GM12878 (cell line): Measurements from ENCODE around the gene GMPR2. TPM values are rescaled to one million over a fixed set of nuclear protein-coding genes. Genes with fewer than 3 reads are reported as not detected.

Source experiments
- ATF2 ChIP-seq: IDR thresholded peaks from 2 replicates; pipeline ENCODE4 v1.6.1; 2012; ENCODE audit warnings: low read length, inconsistent platforms
- BHLHE40 ChIP-seq, 2 experiments: fragments of 450-650 bp in 1 of 2; IDR thresholded peaks; 2 replicates each; pipeline ENCODE4 v1.6.1; 2011 to 2017; ENCODE audit warnings: low read depth in 2 of 2, borderline replicate concordance in 1 of 2, improper control_type of control experiment in 1 of 2, low read length in 1 of 2, mild to moderate bottlenecking in 1 of 2
- CHD2 ChIP-seq: IDR thresholded peaks from 2 replicates; pipeline ENCODE4 v1.6.1; 2011; ENCODE audit warnings: low read depth, low read length, improper control_type of control experiment, borderline replicate concordance
- E2F8 ChIP-seq: fragments of 450-650 bp; IDR thresholded peaks from 2 replicates; pipeline ENCODE4 v1.6.1; 2018; ENCODE audit warnings: mild to moderate bottlenecking, low read depth, moderate library complexity; ENCODE audit not compliant: partially characterized antibody
- FOXK2 ChIP-seq: fragments of 450-650 bp; IDR thresholded peaks from 2 replicates; pipeline ENCODE4 v1.6.1; 2017; ENCODE audit warnings: mild to moderate bottlenecking, moderate library complexity
- FOXM1 ChIP-seq: IDR thresholded peaks from 2 replicates; pipeline ENCODE4 v1.6.1; 2012; ENCODE audit warnings: low read depth, mild to moderate bottlenecking, inconsistent platforms, low read length, moderate library complexity
- GABPA ChIP-seq: IDR thresholded peaks from 2 replicates; pipeline ENCODE4 v1.6.1; 2014; ENCODE audit warnings: antibody characterized with exemption, low read depth, mild to moderate bottlenecking, inconsistent platforms
- IKZF2 ChIP-seq, 2 experiments: fragments of 450-650 bp; IDR thresholded peaks; 2 replicates each; pipeline ENCODE4 v1.6.1; 2017; ENCODE audit warnings: mild to moderate bottlenecking in 2 of 2, moderate library complexity in 2 of 2
- IRF4 ChIP-seq: IDR thresholded peaks from 2 replicates; pipeline ENCODE4 v1.6.1; 2011; ENCODE audit warnings: low read depth, low read length
- LARP7 ChIP-seq: fragments of 450-650 bp; IDR thresholded peaks from 2 replicates; pipeline ENCODE4 v1.6.1; 2017; ENCODE audit warnings: mild to moderate bottlenecking
- NBN ChIP-seq: fragments of 450-650 bp; IDR thresholded peaks from 2 replicates; pipeline ENCODE4 v1.6.1; 2016
- PAX5 ChIP-seq: IDR thresholded peaks from 2 replicates; pipeline ENCODE4 v1.6.1; 2011; ENCODE audit warnings: low read depth, low read length, borderline replicate concordance
- PML ChIP-seq: IDR thresholded peaks from 2 replicates; pipeline ENCODE4 v1.6.1; 2012; ENCODE audit warnings: low read length, inconsistent platforms
- RAD21 ChIP-seq: IDR thresholded peaks from 2 replicates; pipeline ENCODE4 v1.6.1; 2011; ENCODE audit warnings: mild to moderate bottlenecking, low read depth, low read length, moderate library complexity; ENCODE audit not compliant: insufficient read depth
- RB1 ChIP-seq: fragments of 450-650 bp; formaldehyde crosslinking; IDR thresholded peaks from 2 replicates; pipeline ENCODE4 v1.6.1; 2017; ENCODE audit warnings: mild to moderate bottlenecking, borderline replicate concordance
- RBBP5 ChIP-seq: fragments of 200-600 bp; sonication (generic); conservative IDR thresholded peaks from 2 replicates; pipeline ENCODE4 v1.6.1; 2016
- RELB ChIP-seq: fragments of 450-650 bp; IDR thresholded peaks from 2 replicates; pipeline ENCODE4 v1.6.1; 2017; ENCODE audit warnings: low read depth, mild to moderate bottlenecking, moderate library complexity
- RFX5 ChIP-seq: IDR thresholded peaks from 2 replicates; pipeline ENCODE4 v1.6.1; 2011; ENCODE audit warnings: low read depth, low read length, improper control_type of control experiment
- SMAD5 ChIP-seq: IDR thresholded peaks from 2 replicates; pipeline ENCODE4 v1.6.1; 2016; ENCODE audit warnings: antibody characterized with exemption, low read depth
- SREBF1 ChIP-seq: IDR thresholded peaks from 2 replicates; pipeline ENCODE4 v1.6.1; 2012; ENCODE audit warnings: mild to moderate bottlenecking, low read length
- SUPT20H ChIP-seq: IDR thresholded peaks from 2 replicates; pipeline ENCODE4 v1.6.1; 2011; ENCODE audit warnings: low read depth, mild to moderate bottlenecking, low read length, moderate library complexity, borderline replicate concordance; ENCODE audit not compliant: control insufficient read depth
- TCF7 ChIP-seq: IDR thresholded peaks from 2 replicates; pipeline ENCODE4 v1.6.1; 2014; ENCODE audit warnings: antibody characterized with exemption, borderline replicate concordance
- WRNIP1 ChIP-seq: IDR thresholded peaks from 2 replicates; pipeline ENCODE4 v1.6.1; 2011; ENCODE audit warnings: low read depth, low read length, improper control_type of control experiment, borderline replicate concordance
- ZBED1 ChIP-seq: IDR thresholded peaks from 2 replicates; pipeline ENCODE4 v1.6.1; 2016; ENCODE audit warnings: borderline replicate concordance
- ZNF24 ChIP-seq: fragments of 450-650 bp; IDR thresholded peaks from 2 replicates; pipeline ENCODE4 v1.6.1; 2017; ENCODE audit warnings: antibody characterized with exemption, mild to moderate bottlenecking
- polyA plus RNA-seq, 11 experiments: library from polyadenylated mRNA; depleted of rRNA in 4 of 11; unstranded in 6 of 11; stranded (reverse) in 5 of 11; fragments of >200 nt; fragmentation: Nextera tagmentation in 4 of 11; fragmentation: Illumina TruSeq in 1 of 11; extraction: Ambion mirVana in 4 of 11; extraction: Trizol in 1 of 11; gene quantifications; 1 replicate in 1 of 11; 2 replicates in 10 of 11; pipeline versions ENCODE4 v1.2.1 to v1.2.3, GENCODE V29; 2011 to 2016; ENCODE audit warnings: inconsistent platforms in 2 of 11, missing spikeins in 2 of 11, low read depth in 1 of 11
- total RNA-seq, 4 experiments: library from RNA; depleted of rRNA in 3 of 4; stranded (reverse); fragments of >200 nt in 3 of 4; fragmentation: Illumina TruSeq in 1 of 4; extraction: Trizol in 1 of 4; gene quantifications; 2 replicates each; pipeline versions ENCODE4 v1.2.1 to v1.2.3, GENCODE V29; 2013 to 2021

GMPR2 gene
- total and polyA plus RNA-seq, 10 of the 15 experiments (the other 5 are each of a cell fraction or from before 2014, with no cell fraction given): 55.1 to 80.3 (median 61.5) TPM

- TF ChIP-seq PAX5 (peak; percentile 41; the same call in 1 of the 2 replicates), ZNF24 (no peak; the same call in 1 of the 2 replicates), RAD21 (no peak), TCF7 (no peak), FOXM1 (no peak), BHLHE40 (IDR thresholded peaks at IDR 0.05; ENCODE audit: borderline replicate concordance in 1 of 2, low read depth in 2 of 2, low read length in 1 of 2) (peak; percentile 95 to 98), IKZF2 (IDR thresholded peaks at IDR 0.05) (peak; percentile 68 to 74; a peak in 3 of 4 replicates), RB1 (peak; percentile 82), RFX5 (0 out of 2 replicates have a peak, but pooled peaks have one; percentile 33), ATF2 (no peak), PML (peak; percentile 97), NBN (peak; percentile 96), LARP7 (peak; percentile 72), E2F8 (peak; percentile 48), FOXK2 (peak; percentile 61), SMAD5 (0 out of 2 replicates have a peak, but pooled peaks have one; percentile 79), GABPA (no peak), RBBP5 (no peak), CHD2 (peak; percentile 94), SREBF1 (no peak), SUPT20H (no peak), WRNIP1 (no peak), IRF4 (0 out of 2 replicates have a peak, but pooled peaks have one; percentile 32), ZBED1 (peak; percentile 49), RELB (peak; percentile 92; the same call in 1 of the 2 replicates)
Observed at GRCh38 chr14:24212924-24213865, 19.5 kb upstream of the GMPR2 start, which contains the start of gene CHMP4A (continued).
